Cardiac muscle cell (in vitro differentiated cells and primary cell): ENCODE data around the gene SCAI. TPM values are rescaled to one million over a fixed set of nuclear protein-coding genes. Genes with fewer than 3 reads are reported as not detected.

Experiments used
- DNase-seq, 2 donors: peaks; one replicate each; pipeline versions ENCODE4 v3.0.0 to v3.0.0-alpha.2; 2010 to 2017; ENCODE audit warnings: low read depth in 1 of 2, low spot score in 1 of 2
- H3K27ac ChIP-seq: fragments of 200-600 bp; sonication (generic); 2 replicates; pipeline ENCODE4 v1.5.1; 2016
- H3K27me3 ChIP-seq: fragments of 200-600 bp; sonication (generic); 2 replicates; pipeline ENCODE4 v1.6.0; 2016; ENCODE audit warnings: control low read depth
- H3K36me3 ChIP-seq: fragments of 200-600 bp; sonication (generic); 2 replicates; pipeline ENCODE4 v1.5.1; 2016; ENCODE audit warnings: control low read depth
- H3K4me1 ChIP-seq: fragments of 200-600 bp; sonication (generic); 2 replicates; pipeline ENCODE4 v1.8.1; 2017; ENCODE audit warnings: low read depth, mild to moderate bottlenecking, mixed run types
- H3K4me3 ChIP-seq: fragments of 200-600 bp; sonication (generic); 2 replicates; pipeline ENCODE4 v1.5.1; 2016; ENCODE audit warnings: mild to moderate bottlenecking
- H3K9me3 ChIP-seq: fragments of 200-600 bp; sonication (generic); 2 replicates; pipeline ENCODE4 v1.5.1; 2017; ENCODE audit warnings: low read depth, mild to moderate bottlenecking, control low read depth
- polyA plus RNA-seq: library from polyadenylated mRNA; unstranded; fragments of >200 nt; fragmentation: Nextera tagmentation; extraction: Ambion mirVana; gene quantifications from 2 replicates; pipeline ENCODE4 v1.2.1, GENCODE V29; 2016
- total RNA-seq: library from RNA; depleted of rRNA; stranded (reverse); fragments of >200 nt; gene quantifications from 2 replicates; pipeline ENCODE4 v1.2.3, GENCODE V29; 2016
- TF ChIP-seq, protein P1 (sequence below): IDR thresholded peaks from 2 replicates; pipeline ENCODE4 v1.5.1; 2012; ENCODE audit warnings: low read depth, mild to moderate bottlenecking, low read length

Gene SCAI
- total and polyA plus RNA-seq, 2 experiments from 2014 or later: 4.4 to 15.0 TPM

DNA sequence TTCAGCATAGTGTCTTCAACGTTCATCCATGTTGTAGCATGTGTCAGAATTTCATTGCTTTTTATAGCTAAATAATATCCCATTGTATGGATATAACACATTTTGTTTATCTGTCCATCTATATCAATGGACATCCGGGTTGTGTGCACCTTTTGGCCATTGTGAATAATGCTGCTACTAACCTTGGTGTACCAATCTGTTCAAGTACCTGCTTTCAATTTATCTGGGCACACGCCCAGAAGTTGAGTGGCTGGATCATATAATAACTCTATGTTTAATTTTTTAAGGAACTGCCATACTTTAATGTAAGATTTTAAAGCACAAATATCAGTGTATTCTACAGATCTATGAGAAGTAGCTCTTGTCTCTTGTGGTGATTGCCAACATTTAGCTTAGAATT lies 43.5 kb downstream of the SCAI start:
- Histone ChIP-seq H3K27ac (no peak overlapping the region), H3K9me3 (no peaks in the 10 kb centered on the region), H3K36me3 (no peaks in the 10 kb centered on the region), H3K4me3 (no peak overlapping the region), H3K27me3 (no peaks in the 10 kb centered on the region), H3K4me1 (peaks cover 8% of the 10 kb centered on the region)
- no peak for DNase-seq
- TF ChIP-seq, protein P1, sequence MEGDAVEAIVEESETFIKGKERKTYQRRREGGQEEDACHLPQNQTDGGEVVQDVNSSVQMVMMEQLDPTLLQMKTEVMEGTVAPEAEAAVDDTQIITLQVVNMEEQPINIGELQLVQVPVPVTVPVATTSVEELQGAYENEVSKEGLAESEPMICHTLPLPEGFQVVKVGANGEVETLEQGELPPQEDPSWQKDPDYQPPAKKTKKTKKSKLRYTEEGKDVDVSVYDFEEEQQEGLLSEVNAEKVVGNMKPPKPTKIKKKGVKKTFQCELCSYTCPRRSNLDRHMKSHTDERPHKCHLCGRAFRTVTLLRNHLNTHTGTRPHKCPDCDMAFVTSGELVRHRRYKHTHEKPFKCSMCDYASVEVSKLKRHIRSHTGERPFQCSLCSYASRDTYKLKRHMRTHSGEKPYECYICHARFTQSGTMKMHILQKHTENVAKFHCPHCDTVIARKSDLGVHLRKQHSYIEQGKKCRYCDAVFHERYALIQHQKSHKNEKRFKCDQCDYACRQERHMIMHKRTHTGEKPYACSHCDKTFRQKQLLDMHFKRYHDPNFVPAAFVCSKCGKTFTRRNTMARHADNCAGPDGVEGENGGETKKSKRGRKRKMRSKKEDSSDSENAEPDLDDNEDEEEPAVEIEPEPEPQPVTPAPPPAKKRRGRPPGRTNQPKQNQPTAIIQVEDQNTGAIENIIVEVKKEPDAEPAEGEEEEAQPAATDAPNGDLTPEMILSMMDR: no peak

DNA sequence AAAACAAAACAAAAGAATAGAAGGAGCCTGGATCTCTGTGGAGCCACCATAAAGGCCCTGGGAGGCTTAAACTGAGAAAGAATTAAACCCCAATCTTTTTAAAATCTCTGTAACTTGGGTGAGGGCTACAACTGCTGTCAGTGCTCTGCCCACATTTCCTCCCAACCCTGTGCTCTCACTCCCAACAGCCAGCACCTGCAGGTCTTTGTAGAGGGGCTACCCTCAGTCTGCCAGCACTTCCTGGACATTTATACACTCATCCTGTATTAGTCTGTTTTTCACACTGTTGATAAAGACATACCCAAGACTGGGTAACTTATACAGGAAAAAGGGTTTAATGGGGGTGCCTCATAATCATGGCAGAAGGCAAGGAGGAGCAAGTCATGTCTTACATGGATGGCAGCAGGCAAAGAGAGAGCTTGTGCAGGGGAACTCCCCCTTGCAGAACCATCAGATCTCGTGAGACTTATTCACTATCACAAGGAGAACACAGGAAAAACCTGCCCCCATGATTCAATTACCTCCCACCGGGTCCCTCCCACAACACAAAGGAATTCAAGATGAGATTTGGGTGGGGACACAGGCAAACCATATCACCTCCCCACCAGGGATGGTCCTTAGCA lies 47.4 kb downstream of the SCAI start:
- TF ChIP-seq, protein P1: no peak

DNA sequence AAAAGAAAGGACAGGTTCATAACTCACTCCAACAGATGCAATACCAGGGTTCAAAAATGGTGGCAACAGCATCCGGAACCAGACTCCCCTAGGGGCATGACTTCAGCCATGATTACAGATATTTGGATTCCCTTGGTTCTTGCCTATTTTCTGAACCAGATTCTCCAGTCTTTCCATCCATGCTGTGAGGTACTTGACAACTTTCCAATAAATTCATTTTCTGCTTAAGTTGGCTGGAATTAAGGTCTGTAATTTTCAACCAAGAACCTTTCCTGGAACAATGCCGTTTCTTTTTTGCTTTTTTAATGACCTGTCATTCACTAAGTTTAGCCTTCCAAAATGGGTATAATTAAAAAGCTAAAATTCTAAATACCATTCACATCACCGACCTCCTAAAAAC lies 52.2 kb downstream of the SCAI start:
- Histone ChIP-seq H3K4me1 (peaks cover 3% of the 10 kb centered on the region), H3K4me3 (no peak overlapping the region), H3K9me3 (no peaks in the 10 kb centered on the region), H3K27me3 (no peaks in the 10 kb centered on the region), H3K36me3 (no peaks in the 10 kb centered on the region), H3K27ac (no peak overlapping the region)
- TF ChIP-seq, protein P1: no peak
- DNase-seq: no peak

More for the DNA sequence above, 47.4 kb downstream of the SCAI start:
- Histone ChIP-seq H3K4me1 (no peaks in the 10 kb centered on the region), H3K36me3 (no peaks in the 10 kb centered on the region), H3K27me3 (no peaks in the 10 kb centered on the region), H3K27ac (no peak overlapping the region), H3K9me3 (no peaks in the 10 kb centered on the region), H3K4me3 (no peak overlapping the region)
- no peak for DNase-seq

DNA sequence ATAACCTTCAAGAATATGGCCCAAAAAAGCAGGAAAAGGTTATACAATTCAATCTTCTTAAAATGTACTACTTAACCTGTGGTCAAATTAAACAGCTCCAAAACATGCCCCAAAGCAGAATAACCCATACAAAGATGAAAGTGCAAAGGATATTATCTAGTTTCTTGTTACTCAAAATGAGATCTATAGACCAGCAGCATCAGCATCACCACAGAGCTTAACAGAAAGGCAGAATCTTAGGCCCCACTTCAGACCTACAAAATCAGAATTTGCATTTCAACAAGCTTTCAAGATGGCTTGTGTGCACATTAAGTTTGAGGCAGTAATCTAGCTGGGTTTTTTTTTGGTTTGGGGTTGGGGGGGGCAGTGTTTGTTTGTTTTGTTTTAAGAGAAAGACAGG lies 54.0 kb downstream of the SCAI start:
- Histone ChIP-seq H3K27ac (no peak overlapping the region), H3K36me3 (no peaks in the 10 kb centered on the region), H3K4me1 (peaks cover 5% of the 10 kb centered on the region), H3K9me3 (no peaks in the 10 kb centered on the region), H3K27me3 (no peaks in the 10 kb centered on the region), H3K4me3 (no peak overlapping the region)
- TF ChIP-seq, protein P1: no peak
- no peak for DNase-seq

DNA sequence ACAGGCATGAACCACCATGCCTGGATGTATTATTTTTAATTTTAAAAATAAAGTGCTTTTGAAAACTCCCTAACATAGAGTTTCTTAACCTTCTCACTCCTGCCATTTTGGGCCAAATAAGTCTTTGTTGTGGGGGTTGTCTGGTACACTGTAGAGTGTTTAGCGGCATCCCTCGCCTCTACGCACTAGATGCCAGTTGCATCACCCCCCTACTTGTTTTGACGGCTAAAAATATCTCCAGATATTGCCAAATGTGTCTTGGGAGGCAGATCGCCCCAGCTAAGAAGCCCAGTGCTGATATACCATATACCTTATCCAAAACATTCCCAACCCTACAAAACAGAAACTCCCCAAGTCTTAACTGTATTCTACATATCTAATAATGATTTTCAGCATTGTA lies 54.6 kb downstream of the SCAI start:
- H3K4me1 ChIP-seq: peaks cover 5% of the 10 kb centered on the region
- no peak for DNase-seq
- H3K4me3 ChIP-seq: no peak overlapping the region
- no peak overlapping the region for H3K27ac ChIP-seq
- TF ChIP-seq, protein P1: no peak
- no peaks in the 10 kb centered on the region for H3K9me3 ChIP-seq
- no peaks in the 10 kb centered on the region for H3K36me3 ChIP-seq
- no peaks in the 10 kb centered on the region for H3K27me3 ChIP-seq
